T47D (cell line): ENCODE measurements around the gene PKN3.

Experiments
- DNase-seq, 2 experiments: peaks; one replicate each; pipeline versions ENCODE4 v3.0.0 to v3.0.0-alpha.2; 2011 to 2012; ENCODE audit warnings: low read depth in 1 of 2, low spot score in 1 of 2
- JUND ChIP-seq: IDR thresholded peaks from 2 replicates; pipeline ENCODE4 v1.6.1; 2012; ENCODE audit warnings: low read depth
- in situ Hi-C: cut with HindIII; loops from 2 replicates; pipeline ENCODE4 v1.10.0; 2016; ENCODE audit warnings: low sequenced_read_pairs, low pct_unique_long_range_greater_than_20kb

PKN3 gene

GRCh38 chr9:128743421-128743820 is 41.1 kb downstream of the PKN3 start:
- TF ChIP-seq JUND = no peak
- DNase-seq = no peak
- in situ Hi-C loops = no loop called here

- no peak for TF ChIP-seq JUND
- in situ Hi-C loops = no loop called here
- no peak for DNase-seq
These were observed 44.9 kb downstream of the PKN3 start for GRCh38 chr9:128747241-128747640.

GRCh38 chr9:128750926-128751595 is 48.8 kb downstream of the PKN3 start:
- no peak for DNase-seq
- in situ Hi-C loops = no loop called here
- no peak for TF ChIP-seq JUND

GRCh38 chr9:128753627-128754026 is 51.3 kb downstream of the PKN3 start:
- no peak for DNase-seq
- no peak for TF ChIP-seq JUND
- in situ Hi-C loops = no loop called here

- TF ChIP-seq JUND = no peak
- DNase-seq = no peak
- in situ Hi-C loops = no loop called here
These were observed 55.3 kb downstream of the PKN3 start for GRCh38 chr9:128757602-128758001.

GRCh38 chr9:128762671-128763449 is 60.6 kb downstream of the PKN3 start:
- TF ChIP-seq JUND = no peak
- DNase-seq = no peak
- in situ Hi-C loops = no loop called here

- no peak for TF ChIP-seq JUND
- in situ Hi-C loops = no loop called here
- no peak for DNase-seq
These were observed 62.1 kb downstream of the PKN3 start for GRCh38 chr9:128764361-128764760.

GRCh38 chr9:128765499-128765898 is 63.2 kb downstream of the PKN3 start:
- in situ Hi-C loops = no loop called here
- DNase-seq = no peak
- TF ChIP-seq JUND = no peak

GRCh38 chr9:128768606-128769005 is 66.3 kb downstream of the PKN3 start:
- TF ChIP-seq JUND = no peak
- DNase-seq = no peak
- in situ Hi-C loops = no loop called here
